ENCODE measurements around the gene CCL21. TPM values are rescaled to one million over a fixed set of nuclear protein-coding genes. Genes with fewer than 3 reads are reported as not detected.

Gene CCL21
- total RNA-seq, 2 donors from 2014 or later, result not detected

GRCh38 chr9:34662526-34663302 lies 47.2 kb downstream of the CCL21 start, which contains the start of gene CCL27:
TSS of gene CCL27 (minus strand) at chr9:34662657. CDS start at chr9:34662633, 24 bp downstream.
- H3K36me3 Mint-ChIP-seq, result peaks cover 0 to 6% of the 10 kb centered on the region in 2 donors
- DNase-seq (ENCODE audit: low spot score in 2 of 2), result no peak
- no peak for ATAC-seq
- H3K9me3 Mint-ChIP-seq, result no peaks in the 10 kb centered on the region
- H3K27ac Mint-ChIP-seq, result peak within 1 kb of the TSS; percentile 0 to 81

- H3K27ac Mint-ChIP-seq, result no peak overlapping the region
- H3K9me3 Mint-ChIP-seq, result no peaks in the 10 kb centered on the region
- peak in 1 of 2 donors; percentile 42 for ATAC-seq
- H3K36me3 Mint-ChIP-seq, result peaks cover 0 to 6% of the 10 kb centered on the region in 2 donors
- no peak for DNase-seq (ENCODE audit: low spot score in 2 of 2)
These were observed 50.2 kb downstream of the CCL21 start for GRCh38 chr9:34659592-34660253.

Other genes starting within 250 kb of the CCL21 start
- gene ENHO, start 187.1 kb downstream of the CCL21 start, total RNA-seq, result under 1 TPM in 1 of 2 donors, not detected in 1; 0.31 TPM
- gene CNTFR, start 120.4 kb downstream of the CCL21 start, total RNA-seq, result under 1 TPM in 1 of 2 donors, not detected in 1; 0.34 TPM
- 10 to 100 TPM; 19.1 to 36.2 TPM for gene RPP25L, start 98.0 kb downstream of the CCL21 start, total RNA-seq
- 100 to 1,000 TPM in 1 of 2 donors, 10 to 100 TPM in 1; 81.0 to 123 TPM for gene DCTN3, start 89.6 kb downstream of the CCL21 start, total RNA-seq
- 1 to 10 TPM in 1 of 2 donors, not detected in 1; 1.6 TPM for gene ARID3C, start 81.1 kb downstream of the CCL21 start, total RNA-seq
- 10 to 100 TPM; 41.9 to 63.6 TPM for gene SIGMAR1, start 72.3 kb downstream of the CCL21 start, total RNA-seq
- 100 to 1,000 TPM in 1 of 2 donors, 10 to 100 TPM in 1; 63.5 to 104 TPM for gene GALT, start 63.5 kb downstream of the CCL21 start, total RNA-seq
- gene IL11RA, start 58.0 kb downstream of the CCL21 start, total RNA-seq, result 10 to 100 TPM; 41.8 to 44.2 TPM
- gene CCL27, start 47.5 kb downstream of the CCL21 start, total RNA-seq, result under 1 TPM in 1 of 2 donors, not detected in 1; 0.64 TPM
- not detected for gene CCL19, start 18.9 kb downstream of the CCL21 start, total RNA-seq
- gene PHF24, start 248.1 kb upstream of the CCL21 start, total RNA-seq, result under 1 TPM; 0.06 to 0.09 TPM